B cell (primary cell): ENCODE data around the gene REEP6. TPM values are rescaled to one million over a fixed set of nuclear protein-coding genes. Genes with fewer than 3 reads are reported as not detected.

ENCODE experiments used
- ATAC-seq: fragments of 200-7000 bp; cut with Tn5 transposase; one replicate; pipeline ENCODE4 v1.10.0; 2021; ENCODE audit warnings: low read depth, mild to moderate bottlenecking, moderate number of reproducible peaks, moderate library complexity
- CTCF ChIA-PET: fragments of 350-600 bp; sonication (Branson Sonifier 250); formaldehyde crosslinking; loops from one replicate; lab custom pipeline; 2021; ENCODE audit warnings: antibody characterized with exemption, inconsistent platforms; lab: Charles Lee
- POLR2A ChIA-PET: fragments of 350-600 bp; sonication (Branson Sonifier 250); formaldehyde crosslinking; loops from one replicate; lab custom pipeline; 2021; ENCODE audit warnings: antibody characterized with exemption; lab: Charles Lee
- DNase-seq: peaks from one replicate; pipeline ENCODE4 v3.0.0; 2013
- H2AFZ ChIP-seq: 2 replicates; pipeline ENCODE4 v1.6.1; 2012; ENCODE audit warnings: mild to moderate bottlenecking, low read depth, low read length; ENCODE audit not compliant: insufficient read depth, poor library complexity, severe bottlenecking
- H3K27ac ChIP-seq, 2 donors: 1 replicate in 1 of 2; 2 replicates in 1 of 2; pipeline ENCODE4 v1.5.1; 2012 to 2013; ENCODE audit warnings: low read length in 2 of 2, mild to moderate bottlenecking in 2 of 2, moderate library complexity in 1 of 2
- H3K27me3 ChIP-seq, 4 experiments: fragments of 200-600 bp in 1 of 4; sonication (generic) in 1 of 4; replicated peaks in 1 of 4; 1 replicate in 2 of 4; 2 replicates in 2 of 4; pipeline versions ENCODE4 v1.6.1 to v1.7.0; 2013 to 2016; ENCODE audit warnings: low read length in 3 of 4, mild to moderate bottlenecking in 2 of 4, mixed read lengths in 1 of 4, moderate library complexity in 1 of 4; ENCODE audit not compliant: insufficient read depth in 4 of 4, control insufficient read depth in 3 of 4; ENCODE audit errors: control extremely low read depth in 1 of 4
- H3K36me3 ChIP-seq, 2 experiments: replicated peaks in 1 of 2; 1 replicate in 1 of 2; 2 replicates in 1 of 2; pipeline versions ENCODE4 v1.6.1 to v1.7.1; 2013; ENCODE audit warnings: low read length in 1 of 2; ENCODE audit not compliant: insufficient read depth in 2 of 2, control insufficient read depth in 1 of 2; ENCODE audit errors: control extremely low read depth in 1 of 2, extremely low read depth in 1 of 2
- H3K4me1 ChIP-seq, 2 donors: fragments of 200-600 bp in 1 of 2; sonication (generic) in 1 of 2; 1 replicate in 1 of 2; 2 replicates in 1 of 2; pipeline versions ENCODE4 v1.5.1 to v1.6.1; 2013 to 2017; ENCODE audit warnings: low read length in 2 of 2; ENCODE audit not compliant: control insufficient read depth in 2 of 2, insufficient read depth in 2 of 2
- H3K4me2 ChIP-seq: replicated peaks from 2 replicates; pipeline ENCODE3; 2012; ENCODE audit warnings: mild to moderate bottlenecking, low read depth, low read length; ENCODE audit not compliant: poor library complexity, severe bottlenecking
- H3K4me3 ChIP-seq, 5 experiments: fragments of 200-600 bp in 1 of 5; sonication (generic) in 1 of 5; 1 replicate in 3 of 5; 2 replicates in 2 of 5; pipeline versions ENCODE4 v1.5.1 to v1.7.0; 2011 to 2016; ENCODE audit warnings: low read length in 4 of 5, mild to moderate bottlenecking in 4 of 5, low read depth in 2 of 5, control low read depth in 1 of 5, moderate library complexity in 1 of 5; ENCODE audit not compliant: insufficient read depth in 1 of 5; ENCODE audit errors: control extremely low read depth in 1 of 5, extremely low read depth in 1 of 5
- H3K79me2 ChIP-seq: fragments of 200-600 bp; sonication (generic); one replicate; pipeline ENCODE4 v1.6.0; 2016; ENCODE audit warnings: low read length; ENCODE audit not compliant: control insufficient read depth, insufficient read depth
- H3K9ac ChIP-seq: fragments of 200-600 bp; sonication (generic); 2 replicates; pipeline ENCODE4 v1.6.1; 2017; ENCODE audit warnings: mild to moderate bottlenecking, low read length, moderate library complexity
- H3K9me3 ChIP-seq, 3 donors: one replicate each; pipeline versions ENCODE4 v1.6.1 to v1.7.1; 2013; ENCODE audit warnings: low read length in 2 of 3; ENCODE audit not compliant: control insufficient read depth in 2 of 3, insufficient read depth in 1 of 3; ENCODE audit errors: control extremely low read depth in 1 of 3
- H4K20me1 ChIP-seq: 2 replicates; pipeline ENCODE4 v1.6.0; 2012; ENCODE audit warnings: mild to moderate bottlenecking, low read length; ENCODE audit not compliant: insufficient read depth, control insufficient read depth, poor library complexity, severe bottlenecking
- H3K27ac Mint-ChIP-seq: one replicate; pipeline ENCODE4 v1.8.0; 2021; ENCODE audit warnings: mixed read lengths
- H3K27me3 Mint-ChIP-seq: one replicate; pipeline ENCODE4 v1.8.0; 2021; ENCODE audit warnings: mixed read lengths
- H3K4me1 Mint-ChIP-seq: one replicate; pipeline ENCODE4 v1.8.0; 2021; ENCODE audit warnings: mixed read lengths
- H3K4me3 Mint-ChIP-seq: one replicate; pipeline ENCODE4 v1.8.0; 2021; ENCODE audit warnings: mixed read lengths
- H3K9me3 Mint-ChIP-seq: one replicate; pipeline ENCODE4 v1.8.0; 2022; ENCODE audit warnings: mixed read lengths; ENCODE audit not compliant: insufficient read depth
- CTCF ChIP-seq: fragments of 200-600 bp; IDR thresholded peaks from one replicate; pipeline ENCODE4 v1.8.0; 2022; ENCODE audit warnings: antibody characterized with exemption, mild to moderate bottlenecking
- EZH2 ChIP-seq: IDR thresholded peaks from 2 replicates; pipeline ENCODE4 v1.6.1; 2012; ENCODE audit warnings: borderline replicate concordance, low read depth, mild to moderate bottlenecking, moderate library complexity, low read length; ENCODE audit not compliant: insufficient read depth, poor library complexity, severe bottlenecking
- WGBS: methylation state at CpG from one replicate; pipeline ENCODE4 v1.1.5; 2013; ENCODE audit warnings: missing lambda C conversion rate; ENCODE audit not compliant: insufficient coverage; 5-methylcytosine and 5-hydroxymethylcytosine counted together
- intact Hi-C: fragments of 100-400 bp; cut with micrococcal nuclease; formaldehyde crosslinking; loops from one replicate; pipeline ENCODE4 v1.10.0; 2022
- polyA plus RNA-seq: library from polyadenylated mRNA; depleted of rRNA; stranded (reverse); fragments of >200 nt; gene quantifications from 2 replicates; pipeline ENCODE4 v1.2.3, GENCODE V29; 2012
- total RNA-seq, 2 donors: library from RNA; stranded (reverse); fragments of 120-200 nt in 1 of 2; gene quantifications; 1 replicate in 1 of 2; 2 replicates in 1 of 2; pipeline versions ENCODE4 v1.2.3 to v1.2.4, GENCODE V29; 2013 to 2022

Gene REEP6
- total and polyA plus RNA-seq, 2 donors (not counting 1 experiment from before 2014, with no cell fraction given), result 0.64 to 1.1 TPM

GRCh38 chr19:1471010-1471514, 19.9 kb upstream of the REEP6 start:
- ATAC-seq, result peak; percentile 22
- H3K4me2 ChIP-seq, result peak overlapping the region; percentile 98
- DNase-seq, result peak; percentile 53

More at GRCh38 chr19:1471010-1471514, 19.9 kb upstream of the REEP6 start:
- Mint-ChIP-seq H3K4me3 (peak overlapping the region; percentile 80), H3K27me3 (peaks cover 3% of the 10 kb centered on the region), H3K4me1 (peaks cover 20% of the 10 kb centered on the region), H3K27ac (peak overlapping the region; percentile 32), H3K9me3 (no peaks in the 10 kb centered on the region)
- Histone ChIP-seq H3K79me2 (peaks cover 17% of the 10 kb centered on the region), H3K4me3 (peak overlapping the region in 4 of 5 experiments; percentile 32 to 55 (median 53)), H3K27ac (no peak overlapping the region), H3K9ac (peak overlapping the region; percentile 66), H4K20me1 (peaks cover 93% of the 10 kb centered on the region), H3K9me3 (peaks cover 0 to 7% (median 0%) of the 10 kb centered on the region in 3 donors), H2AFZ (no peak overlapping the region), H3K27me3 (peaks cover 0 to 53% (median 18%) of the 10 kb centered on the region in 4 experiments), H3K36me3 (no peaks in the 10 kb centered on the region), H3K4me1 (peaks cover 50 to 58% of the 10 kb centered on the region in 2 donors)
- CTCF ChIA-PET, result interaction anchor here (0.8 to 1.3 kb wide), 3 partner anchors 13 to 201 kb away, joined by 3 to 4 read pairs (median 4); no protein-coding TSS in a partner anchor
- intact Hi-C loops, result loop anchor here (2.0 kb wide), 1 partner anchor 20 kb away; the partner anchor contains the start of genes PCSK4 and REEP6
- no peak for TF ChIP-seq EZH2
- no peak for TF ChIP-seq CTCF
- POLR2A ChIA-PET, result interaction anchor here (0.7 to 1.5 kb wide), 3 partner anchors 17 to 26 kb away, joined by 4 to 5 read pairs (median 4); no protein-coding TSS in a partner anchor
- WGBS, result 7% methylated on average over 28 of the region's 28 CpGs
